SU-DHL-6 (cell line): ENCODE measurements around the gene DYSF.

Source experiments
- H2AFZ ChIP-seq: fragments of 200-600 bp; sonication (generic); 2 replicates; pipeline ENCODE4 v1.6.1; 2014; ENCODE audit warnings: low read depth, mild to moderate bottlenecking, moderate library complexity, mixed read lengths, antibody characterized with exemption, low read length; ENCODE audit not compliant: severe bottlenecking
- H3F3A ChIP-seq: fragments of 200-600 bp; shearing (Covaris generic); 2 replicates; pipeline ENCODE4 v1.6.0; 2016; ENCODE audit warnings: antibody characterized with exemption, mild to moderate bottlenecking; ENCODE audit not compliant: insufficient read depth
- H3K27ac ChIP-seq: fragments of 200-600 bp; sonication (generic); 2 replicates; pipeline ENCODE4 v1.5.1; 2016; ENCODE audit warnings: low read depth, mild to moderate bottlenecking, low read length, moderate library complexity, mixed read lengths
- H3K27me3 ChIP-seq: fragments of 200-600 bp; sonication (generic), shearing (Covaris generic); 2 replicates; pipeline ENCODE4 v1.6.0; 2014; ENCODE audit warnings: mild to moderate bottlenecking, low read length
- H3K36me3 ChIP-seq: fragments of 200-600 bp; sonication (generic); 2 replicates; pipeline ENCODE4 v1.6.1; 2014; ENCODE audit warnings: mild to moderate bottlenecking, low read length, mixed read lengths
- H3K4me2 ChIP-seq: fragments of 300-600, 200-600 bp; shearing (Covaris generic), sonication (generic); 2 replicates; pipeline ENCODE4 v1.6.0; 2014; ENCODE audit warnings: low read length, low read depth, mild to moderate bottlenecking; ENCODE audit not compliant: poor library complexity, severe bottlenecking
- H3K4me3 ChIP-seq: fragments of 200-600 bp; sonication (generic); 2 replicates; pipeline ENCODE4 v1.5.1; 2014; ENCODE audit warnings: antibody characterized with exemption, low read length, mild to moderate bottlenecking, mixed read lengths; ENCODE audit not compliant: insufficient read depth, poor library complexity, severe bottlenecking
- H3K79me2 ChIP-seq: fragments of 200-600 bp; sonication (generic); 2 replicates; pipeline ENCODE4 v1.6.1; 2014; ENCODE audit warnings: mild to moderate bottlenecking, low read length, moderate library complexity; ENCODE audit not compliant: insufficient read depth
- H3K9ac ChIP-seq: fragments of 200-600 bp; sonication (generic); 2 replicates; pipeline ENCODE4 v1.7.0; 2014; ENCODE audit warnings: mild to moderate bottlenecking, low read length
- H3K9me2 ChIP-seq: fragments of 200-600 bp; sonication (generic); replicated peaks from 2 replicates; pipeline ENCODE4 v1.6.1; 2014; ENCODE audit warnings: low read length; ENCODE audit not compliant: insufficient read depth
- H3K9me3 ChIP-seq: fragments of 200-600 bp; sonication (generic); 2 replicates; pipeline ENCODE4 v1.6.1; 2014; ENCODE audit warnings: low read length, mixed read lengths; ENCODE audit not compliant: insufficient read depth
- H4K20me1 ChIP-seq: fragments of 200-600 bp; sonication (generic); 2 replicates; pipeline ENCODE4 v1.6.1; 2014; ENCODE audit warnings: low read depth, mild to moderate bottlenecking, antibody characterized with exemption, low read length, moderate library complexity, mixed read lengths
- CTCF ChIP-seq: fragments of 200-600 bp; sonication (generic); IDR thresholded peaks from one replicate; pipeline ENCODE4 v1.5.1; 2017; ENCODE audit warnings: antibody characterized with exemption, mild to moderate bottlenecking, low read length, moderate library complexity; ENCODE audit not compliant: insufficient read depth, poor library complexity, severe bottlenecking
- EZH2phosphoT487 ChIP-seq: fragments of 200-600 bp; sonication (generic), shearing (Covaris generic); conservative IDR thresholded peaks from 2 replicates; pipeline ENCODE4 v1.6.1; 2018; ENCODE audit warnings: mild to moderate bottlenecking, antibody characterized with exemption, low read length, moderate library complexity, mixed read lengths

DYSF gene

GRCh38 chr2:71505086-71505769, 51.9 kb downstream of the DYSF start:
- TF ChIP-seq EZH2phosphoT487 (no peak), CTCF (no peak)
- H3K4me2 ChIP-seq: no peak overlapping the region
- H2AFZ ChIP-seq: no peak overlapping the region
- no peaks in the 10 kb centered on the region for H3K36me3 ChIP-seq
- H3K27ac ChIP-seq: no peak overlapping the region
- no peaks in the 10 kb centered on the region for H3K9me3 ChIP-seq
- no peak overlapping the region for H3K9ac ChIP-seq
- H3K79me2 ChIP-seq: no peaks in the 10 kb centered on the region
- H3K4me3 ChIP-seq: no peak overlapping the region
- H3K9me2 ChIP-seq: no peaks in the 10 kb centered on the region
- H3K27me3 ChIP-seq: no peaks in the 10 kb centered on the region
- no peaks in the 10 kb centered on the region for H4K20me1 ChIP-seq
- H3F3A ChIP-seq: no peaks in the 10 kb centered on the region

GRCh38 chr2:71505770-71506140, 52.4 kb downstream of the DYSF start:
- H3K9ac ChIP-seq: no peak overlapping the region
- H4K20me1 ChIP-seq: no peaks in the 10 kb centered on the region
- H3K36me3 ChIP-seq: no peaks in the 10 kb centered on the region
- H3K4me2 ChIP-seq: no peak overlapping the region
- H3K27ac ChIP-seq: no peak overlapping the region
- H3K9me2 ChIP-seq: no peaks in the 10 kb centered on the region
- H3K9me3 ChIP-seq: no peaks in the 10 kb centered on the region
- no peak for TF ChIP-seq CTCF
- TF ChIP-seq EZH2phosphoT487: no peak
- no peak overlapping the region for H2AFZ ChIP-seq
- H3K4me3 ChIP-seq: no peak overlapping the region
- H3F3A ChIP-seq: no peaks in the 10 kb centered on the region
- H3K27me3 ChIP-seq: no peaks in the 10 kb centered on the region
- H3K79me2 ChIP-seq: no peaks in the 10 kb centered on the region

- Histone ChIP-seq H3K9me3 (no peaks in the 10 kb centered on the region), H3K4me2 (no peak overlapping the region), H3K9ac (no peak overlapping the region), H3K27me3 (no peaks in the 10 kb centered on the region), H2AFZ (no peak overlapping the region), H3F3A (no peaks in the 10 kb centered on the region), H4K20me1 (no peaks in the 10 kb centered on the region), H3K36me3 (no peaks in the 10 kb centered on the region), H3K79me2 (no peaks in the 10 kb centered on the region), H3K4me3 (no peak overlapping the region), H3K27ac (no peak overlapping the region), H3K9me2 (no peaks in the 10 kb centered on the region)
- TF ChIP-seq EZH2phosphoT487 (no peak), CTCF (no peak)
Observed at GRCh38 chr2:71506222-71507153, 53.1 kb downstream of the DYSF start.
